GM11168 (cell line): ENCODE data around the gene MAP3K4.

ENCODE experiments used
- in situ Hi-C: fragments of 300-500 bp; cut with MboI; formaldehyde crosslinking; loops from one replicate; pipeline ENCODE4 v1.12.0; 2022; ENCODE audit warnings: low sequenced_read_pairs; ENCODE audit not compliant: unreplicated experiment

Gene MAP3K4, protein sequence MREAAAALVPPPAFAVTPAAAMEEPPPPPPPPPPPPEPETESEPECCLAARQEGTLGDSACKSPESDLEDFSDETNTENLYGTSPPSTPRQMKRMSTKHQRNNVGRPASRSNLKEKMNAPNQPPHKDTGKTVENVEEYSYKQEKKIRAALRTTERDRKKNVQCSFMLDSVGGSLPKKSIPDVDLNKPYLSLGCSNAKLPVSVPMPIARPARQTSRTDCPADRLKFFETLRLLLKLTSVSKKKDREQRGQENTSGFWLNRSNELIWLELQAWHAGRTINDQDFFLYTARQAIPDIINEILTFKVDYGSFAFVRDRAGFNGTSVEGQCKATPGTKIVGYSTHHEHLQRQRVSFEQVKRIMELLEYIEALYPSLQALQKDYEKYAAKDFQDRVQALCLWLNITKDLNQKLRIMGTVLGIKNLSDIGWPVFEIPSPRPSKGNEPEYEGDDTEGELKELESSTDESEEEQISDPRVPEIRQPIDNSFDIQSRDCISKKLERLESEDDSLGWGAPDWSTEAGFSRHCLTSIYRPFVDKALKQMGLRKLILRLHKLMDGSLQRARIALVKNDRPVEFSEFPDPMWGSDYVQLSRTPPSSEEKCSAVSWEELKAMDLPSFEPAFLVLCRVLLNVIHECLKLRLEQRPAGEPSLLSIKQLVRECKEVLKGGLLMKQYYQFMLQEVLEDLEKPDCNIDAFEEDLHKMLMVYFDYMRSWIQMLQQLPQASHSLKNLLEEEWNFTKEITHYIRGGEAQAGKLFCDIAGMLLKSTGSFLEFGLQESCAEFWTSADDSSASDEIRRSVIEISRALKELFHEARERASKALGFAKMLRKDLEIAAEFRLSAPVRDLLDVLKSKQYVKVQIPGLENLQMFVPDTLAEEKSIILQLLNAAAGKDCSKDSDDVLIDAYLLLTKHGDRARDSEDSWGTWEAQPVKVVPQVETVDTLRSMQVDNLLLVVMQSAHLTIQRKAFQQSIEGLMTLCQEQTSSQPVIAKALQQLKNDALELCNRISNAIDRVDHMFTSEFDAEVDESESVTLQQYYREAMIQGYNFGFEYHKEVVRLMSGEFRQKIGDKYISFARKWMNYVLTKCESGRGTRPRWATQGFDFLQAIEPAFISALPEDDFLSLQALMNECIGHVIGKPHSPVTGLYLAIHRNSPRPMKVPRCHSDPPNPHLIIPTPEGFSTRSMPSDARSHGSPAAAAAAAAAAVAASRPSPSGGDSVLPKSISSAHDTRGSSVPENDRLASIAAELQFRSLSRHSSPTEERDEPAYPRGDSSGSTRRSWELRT (N-terminal part only)

DNA sequence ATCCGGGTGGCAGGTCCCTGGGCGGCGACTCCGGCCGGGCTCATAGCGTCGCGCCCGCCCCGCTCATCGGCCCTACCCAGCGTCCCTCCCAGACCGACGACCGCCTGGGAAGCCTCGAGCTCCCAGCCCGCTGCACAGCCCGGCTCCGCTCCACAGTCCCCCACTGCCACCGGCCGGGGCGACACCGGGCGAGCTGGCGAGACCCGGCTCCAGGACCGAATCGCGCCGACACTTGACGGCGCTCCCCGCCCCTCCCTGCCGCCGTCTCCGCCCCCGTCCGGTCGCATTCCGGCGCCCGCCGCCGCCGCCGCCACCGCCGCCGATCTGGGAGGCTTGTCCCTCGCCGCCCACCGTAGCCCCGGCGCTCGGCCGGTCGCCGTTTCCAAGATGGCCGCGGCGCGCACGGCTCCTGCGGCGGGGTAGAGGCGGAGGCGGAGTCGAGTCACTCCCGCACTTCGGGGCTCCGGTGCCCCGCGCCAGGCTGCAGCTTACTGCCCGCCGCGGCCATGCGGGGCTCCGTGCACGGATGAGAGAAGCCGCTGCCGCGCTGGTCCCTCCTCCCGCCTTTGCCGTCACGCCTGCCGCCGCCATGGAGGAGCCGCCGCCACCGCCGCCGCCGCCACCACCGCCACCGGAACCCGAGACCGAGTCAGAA, at the start of gene MAP3K4:
Gene MAP3K4 (plus strand): TSS at position 364 of the 655 bp plus-strand sequence. CDS start 163 bp downstream, at position 527.
- in situ Hi-C loops: no loop called here

DNA sequence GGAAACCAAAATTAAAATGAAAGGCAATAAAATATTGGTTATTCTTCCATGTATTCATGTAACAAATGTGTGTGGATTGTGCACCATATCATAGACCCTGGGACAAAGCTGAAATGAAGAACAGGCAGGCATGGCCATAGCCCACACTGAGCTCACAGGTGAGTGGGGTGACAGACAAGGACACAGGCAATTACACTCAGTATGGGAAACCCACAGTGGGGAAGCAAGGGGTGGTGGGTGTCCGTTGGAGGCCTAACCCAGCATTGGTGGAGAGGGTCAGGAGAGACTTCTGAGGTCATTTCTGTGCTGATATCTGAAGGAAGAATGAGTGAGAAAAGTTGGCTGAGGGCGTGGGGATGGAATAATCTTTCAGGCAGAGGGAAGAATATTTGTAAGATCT, 47.6 kb upstream of the MAP3K4 start:
- in situ Hi-C loops: no loop called here

DNA sequence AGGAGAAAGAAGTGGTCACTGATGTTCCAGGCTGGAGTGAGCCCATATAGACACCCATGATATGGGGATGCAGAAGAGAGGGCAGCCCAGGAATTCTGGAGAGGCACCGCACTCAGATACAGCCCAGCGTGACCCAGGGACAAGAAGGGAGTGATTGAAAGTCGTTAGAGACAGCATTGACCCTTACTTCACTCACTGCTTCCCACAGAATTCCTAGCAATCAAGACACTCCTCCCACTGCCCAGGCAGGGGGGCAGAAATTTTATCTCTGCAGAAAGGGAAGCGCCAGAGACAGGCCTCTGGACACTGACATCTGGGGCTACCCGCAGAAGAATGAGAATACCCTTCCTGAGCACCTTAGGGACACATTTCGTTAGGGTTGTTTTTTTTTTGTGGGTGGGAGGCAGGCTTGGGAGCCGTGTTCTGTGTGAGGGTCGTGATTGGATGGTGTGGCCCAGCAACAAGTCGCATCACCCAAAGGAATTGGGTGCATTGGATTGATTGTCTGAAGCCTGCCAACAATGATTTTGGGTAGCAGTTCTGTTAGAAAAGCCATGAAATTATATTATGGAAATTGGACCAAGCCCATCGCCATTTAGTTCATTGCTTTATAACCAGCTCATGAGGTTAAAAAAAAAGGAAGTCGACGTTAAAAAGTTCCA, 45.9 kb upstream of the MAP3K4 start:
- in situ Hi-C loops: no loop called here

DNA sequence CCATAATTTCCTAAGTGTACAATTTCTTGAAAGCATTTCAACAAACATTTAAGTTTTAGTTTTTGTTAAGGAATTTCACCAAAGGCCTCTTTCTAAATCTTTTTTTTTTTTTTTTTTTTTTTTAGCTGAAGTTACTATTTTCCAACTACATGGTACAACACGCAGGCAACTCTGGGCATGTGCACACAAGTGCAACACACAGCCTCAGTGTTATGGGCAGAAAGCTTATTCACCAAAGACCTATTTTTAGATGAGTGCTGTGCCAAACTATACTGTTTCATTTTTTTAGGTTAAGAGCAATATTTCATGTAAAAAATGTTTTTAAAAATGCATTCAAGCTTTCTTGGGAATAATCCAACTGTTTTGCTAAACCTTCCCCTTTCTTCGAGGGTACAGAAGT, 42.0 kb upstream of the MAP3K4 start:
- in situ Hi-C loops: no loop called here

DNA sequence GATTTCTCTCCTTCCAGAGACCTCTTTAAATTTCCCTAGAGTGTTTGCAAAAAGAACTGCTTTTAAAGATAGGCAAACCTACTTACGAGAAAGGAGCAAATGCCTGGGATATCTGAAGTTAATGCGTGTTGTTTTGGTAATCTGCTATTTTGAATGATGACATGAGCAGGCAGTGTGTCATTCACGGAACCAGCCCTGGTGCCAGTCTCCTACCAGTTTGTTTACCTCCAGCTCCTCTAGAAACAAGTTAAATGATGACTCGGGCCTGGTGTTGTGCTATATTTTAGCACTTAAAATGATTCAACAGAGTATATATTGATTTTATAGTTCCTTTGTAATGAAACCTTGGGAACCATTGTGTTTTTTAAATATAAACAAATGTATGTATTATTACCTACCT, 41.1 kb upstream of the MAP3K4 start:
- in situ Hi-C loops: no loop called here

DNA sequence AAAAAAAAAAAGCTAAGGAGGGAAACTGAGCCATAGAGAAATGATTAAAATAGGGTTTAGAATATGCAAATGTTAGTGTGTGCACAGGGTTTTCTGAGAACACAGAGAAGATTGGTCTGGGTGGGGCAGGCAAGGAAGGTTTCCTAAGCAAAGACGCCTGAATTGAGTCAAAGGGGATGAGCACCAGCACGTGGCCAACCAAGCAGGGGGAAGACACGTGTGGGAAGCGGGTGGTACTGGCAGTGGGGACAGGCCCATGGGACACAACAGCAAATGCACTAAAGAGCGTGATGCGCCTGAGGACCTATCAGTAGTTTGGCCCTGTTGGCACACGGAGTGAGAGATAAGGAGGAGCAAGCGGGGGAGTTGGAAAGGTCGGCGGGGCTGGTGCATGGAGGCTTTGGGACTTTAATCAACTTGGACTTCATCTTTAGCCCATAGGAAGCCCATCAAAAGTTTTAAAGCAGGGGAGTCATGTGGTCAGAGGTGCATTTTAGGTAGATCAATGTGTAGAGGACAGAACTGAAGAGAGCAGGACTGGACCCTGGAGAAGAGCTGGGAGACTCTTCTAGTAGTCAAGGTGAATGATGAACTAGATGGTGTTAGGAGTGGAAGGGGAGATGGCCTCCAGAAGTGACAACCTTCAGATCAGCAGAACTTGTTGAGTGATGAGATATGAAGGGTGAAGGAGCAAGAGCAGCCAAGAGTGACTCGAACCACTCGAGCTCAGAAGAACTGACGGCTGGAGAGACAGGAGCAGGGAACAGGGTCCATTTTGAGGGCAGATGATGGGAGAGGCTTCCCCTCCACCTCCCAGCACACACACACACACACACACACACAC, 40.2 kb upstream of the MAP3K4 start:
- in situ Hi-C loops: no loop called here

DNA sequence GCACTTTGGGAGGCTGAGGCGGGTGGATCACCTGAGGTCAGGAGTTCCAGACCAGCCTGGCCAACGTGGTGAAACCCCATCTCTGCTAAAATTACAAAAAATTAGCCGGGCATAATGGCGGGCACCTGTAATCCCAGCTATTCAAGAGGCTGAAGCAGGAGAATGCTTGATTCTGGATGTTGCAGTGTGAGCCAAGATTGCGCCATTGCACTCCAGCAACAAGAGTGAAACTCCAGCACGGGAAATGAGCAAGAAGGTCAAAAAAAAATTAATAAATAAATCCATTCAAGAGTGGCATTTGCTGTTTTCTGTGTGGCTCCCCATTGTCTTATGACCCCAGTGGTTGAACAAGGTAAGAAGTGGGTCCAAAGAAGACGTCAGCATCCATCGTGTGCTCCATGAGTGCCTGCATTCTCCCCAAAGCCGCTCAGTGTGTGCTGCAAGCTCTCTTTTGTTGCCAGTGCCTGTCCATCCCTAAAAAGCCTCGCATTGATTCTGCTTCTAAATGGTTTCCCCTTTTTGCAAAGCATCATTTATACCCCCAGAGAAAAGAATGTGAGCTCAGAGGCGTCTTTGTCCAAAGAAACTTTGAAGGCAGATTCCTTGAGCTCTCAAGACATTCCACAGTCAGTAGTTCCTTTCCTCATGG, 38.8 kb upstream of the MAP3K4 start:
- in situ Hi-C loops: no loop called here

DNA sequence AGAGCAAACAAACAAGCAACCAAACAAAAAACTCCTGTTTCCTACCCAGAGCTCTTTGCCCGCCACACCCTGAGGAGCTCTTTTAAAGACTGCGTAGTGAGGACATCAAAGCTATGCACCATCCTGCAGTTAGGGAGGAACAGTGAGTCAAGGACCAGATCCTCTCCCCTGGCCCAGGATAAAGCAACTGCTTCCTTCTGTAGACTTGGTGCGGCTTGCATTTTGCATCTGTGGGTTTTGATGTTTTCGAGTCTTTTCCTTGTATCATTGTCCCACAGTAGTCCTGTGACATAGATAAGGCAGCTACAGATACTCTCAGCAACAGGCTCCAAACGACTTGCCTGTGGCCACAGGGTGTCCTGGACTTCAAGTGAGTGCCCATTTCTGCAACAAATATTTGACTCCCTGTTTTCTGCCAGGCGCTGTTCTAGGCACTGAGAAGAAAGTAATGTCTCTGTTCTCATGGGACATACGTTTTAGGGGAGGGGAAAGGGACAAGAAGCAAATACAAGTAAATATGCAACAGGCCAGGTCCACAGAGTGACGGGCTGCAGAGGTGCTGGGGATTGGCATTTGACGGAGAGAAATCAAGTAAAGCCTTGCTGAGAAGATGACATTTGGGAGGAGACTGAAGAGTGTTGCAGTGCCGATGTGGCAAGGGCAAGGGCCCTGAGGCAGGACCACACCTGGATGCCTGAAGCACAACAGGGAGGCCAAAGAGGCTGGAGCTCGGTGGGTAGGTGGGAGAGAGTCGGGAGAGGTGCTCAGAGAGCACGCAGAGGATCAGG, 35.9 kb upstream of the MAP3K4 start:
- in situ Hi-C loops: no loop called here

DNA sequence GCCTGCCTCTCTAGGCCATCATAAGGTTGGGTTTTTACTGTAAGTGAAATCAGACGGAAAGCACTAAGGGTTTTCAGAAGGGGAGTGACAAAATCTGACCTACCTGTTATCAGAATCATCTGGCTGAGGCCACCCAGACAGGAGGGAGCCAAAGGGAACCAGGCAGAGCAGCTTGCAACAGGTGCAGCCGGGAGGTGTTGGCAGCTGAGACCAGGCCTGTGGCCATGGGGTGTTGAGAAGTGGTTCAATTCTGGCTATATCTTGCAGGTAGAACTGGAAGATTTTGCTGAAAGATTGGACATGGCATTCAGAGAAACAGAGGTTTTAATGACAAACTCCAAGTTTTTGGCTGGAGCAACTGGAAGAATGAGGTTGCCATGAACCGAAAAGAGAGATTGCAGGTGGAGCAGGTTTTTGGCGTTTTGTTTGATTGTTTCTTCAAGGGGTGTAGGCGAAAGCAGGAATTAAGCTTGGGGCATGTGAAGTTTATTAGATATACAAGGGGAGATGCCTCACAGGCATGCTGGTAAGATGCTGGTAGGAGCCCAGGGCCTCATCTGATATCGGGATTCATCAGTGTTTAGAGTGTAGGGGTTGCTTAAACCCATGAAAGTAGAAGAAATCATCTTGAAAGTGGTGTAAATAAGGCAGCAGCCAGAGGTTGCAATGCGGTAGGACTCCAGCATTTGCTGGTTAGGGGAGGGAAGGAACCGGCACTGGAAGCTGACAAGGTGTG, 35.1 kb upstream of the MAP3K4 start:
- in situ Hi-C loops: no loop called here

DNA sequence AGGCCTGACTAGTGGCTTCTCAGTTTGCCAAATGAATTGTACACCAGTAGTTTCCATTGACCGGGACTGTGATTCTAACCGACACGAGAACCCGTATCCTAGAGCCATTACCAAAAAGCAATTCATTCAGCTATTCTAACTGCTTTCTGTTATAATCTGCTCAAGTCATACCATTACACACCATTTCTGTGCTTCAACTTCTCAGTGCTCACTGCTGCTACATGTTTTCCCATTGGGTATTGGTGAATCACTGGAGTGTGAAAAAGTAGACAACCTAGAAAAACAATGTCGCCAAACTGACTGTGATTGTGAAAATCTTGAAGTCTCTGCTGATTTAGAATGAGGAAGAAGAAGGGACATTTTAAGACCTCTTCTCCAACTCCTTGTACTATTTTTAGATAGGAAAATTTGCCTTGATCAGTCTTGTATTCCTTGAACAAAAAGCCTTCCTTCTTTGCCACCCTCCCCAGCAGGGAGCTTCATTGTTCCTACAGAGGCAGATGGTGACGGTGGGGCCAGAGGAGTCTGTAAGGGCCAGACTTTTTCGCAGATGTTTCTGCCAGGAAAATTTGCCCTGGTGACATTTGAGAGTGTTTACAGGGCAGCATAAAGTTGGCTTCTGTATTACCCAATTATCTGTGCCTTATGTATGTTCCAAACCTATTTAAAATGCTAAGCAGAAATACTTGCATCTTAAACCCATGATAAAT, 31.7 kb upstream of the MAP3K4 start:
- in situ Hi-C loops: no loop called here

DNA sequence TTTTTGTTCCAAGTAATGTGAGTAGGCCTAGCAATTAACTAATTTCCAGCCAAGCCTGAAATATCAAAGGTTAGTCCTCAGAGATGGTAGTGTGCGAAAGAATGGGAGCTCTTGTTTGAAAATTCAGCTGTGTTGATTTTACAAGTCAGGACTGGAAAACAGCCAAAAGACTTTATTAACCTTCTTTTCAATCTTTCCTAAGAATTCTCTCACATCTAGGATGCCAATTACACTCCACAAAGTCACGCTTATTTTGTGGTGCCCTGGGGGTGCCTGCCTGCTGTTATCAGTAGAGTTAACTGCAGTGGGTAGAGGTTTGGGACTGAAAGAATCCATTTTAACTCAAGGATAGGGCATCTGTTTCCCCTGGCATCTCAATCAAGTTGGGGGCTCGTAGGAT, 30.7 kb upstream of the MAP3K4 start:
- in situ Hi-C loops: no loop called here

DNA sequence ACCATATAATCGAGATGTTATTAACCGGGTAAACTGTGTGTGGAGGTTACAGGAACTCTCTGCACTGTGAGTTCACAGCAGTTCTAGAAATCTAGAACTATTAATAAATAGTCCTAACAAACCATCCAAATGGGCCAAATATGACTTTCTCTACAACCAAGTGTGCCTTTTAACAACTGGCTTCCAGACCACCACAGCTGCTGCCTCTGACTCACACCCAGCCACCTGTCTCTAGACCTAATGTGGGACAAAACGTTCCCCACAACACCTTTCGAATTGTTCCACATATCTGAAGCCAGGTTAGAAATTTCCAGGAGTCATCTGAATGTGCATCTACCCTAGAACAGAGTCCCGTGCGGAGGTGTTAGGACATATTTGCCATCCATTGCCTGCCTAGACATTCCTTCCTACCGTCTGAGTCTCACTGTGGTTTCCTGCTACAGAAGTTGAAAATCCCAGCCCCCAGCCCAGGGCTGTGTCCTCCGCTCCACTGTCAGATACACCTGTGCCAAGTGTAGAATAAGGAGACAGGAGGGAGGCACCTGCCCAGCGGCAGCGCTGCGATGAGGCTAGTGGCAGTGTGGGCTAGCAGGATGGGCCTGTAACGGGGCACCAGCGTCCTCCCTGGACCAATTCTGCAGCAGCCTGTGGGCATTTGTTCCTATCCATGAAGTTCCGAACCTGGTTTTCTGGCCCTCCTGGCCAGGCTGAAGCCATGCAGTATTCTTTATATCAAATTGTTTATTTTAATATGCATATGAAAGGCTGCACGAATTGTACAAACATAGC, 28.5 kb upstream of the MAP3K4 start:
- in situ Hi-C loops: no loop called here

DNA sequence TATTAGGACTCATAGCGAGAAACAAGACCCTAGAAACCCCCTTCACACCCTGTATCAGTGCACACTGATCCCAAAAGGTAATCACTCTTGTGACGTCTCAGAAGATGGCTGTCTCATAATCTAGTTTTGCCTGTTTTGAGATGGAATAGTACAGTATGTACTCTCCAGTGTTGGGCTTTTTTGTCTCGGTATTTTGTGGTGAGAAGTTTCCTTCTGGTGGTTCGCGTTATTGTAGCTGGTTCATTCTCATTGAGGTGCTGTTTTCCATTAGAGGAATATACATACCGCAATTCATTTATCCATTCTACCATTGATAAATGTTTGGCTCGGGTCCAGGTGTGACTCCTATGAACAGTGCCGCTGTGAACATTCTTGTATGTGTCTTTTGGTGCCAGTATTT, 27.9 kb upstream of the MAP3K4 start:
- in situ Hi-C loops: no loop called here

DNA sequence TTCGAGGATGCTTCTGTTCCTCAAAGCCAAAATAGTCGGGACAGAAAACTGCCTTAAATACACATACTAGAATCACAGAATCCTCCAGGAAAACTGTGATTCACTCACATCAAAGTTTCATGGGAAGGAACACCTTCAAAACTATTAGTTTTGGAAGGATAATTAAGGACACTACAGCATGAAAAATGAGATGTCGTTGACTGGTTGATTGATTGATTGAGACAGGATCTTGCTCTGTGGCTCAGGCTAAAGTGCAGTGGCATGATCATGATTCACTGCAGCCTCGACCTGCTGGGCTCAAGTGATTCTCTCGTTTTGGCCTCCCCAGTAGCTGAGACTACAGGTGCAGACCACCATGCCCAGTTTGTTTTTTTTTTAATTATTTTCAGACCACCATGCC, 25.7 kb upstream of the MAP3K4 start:
- in situ Hi-C loops: no loop called here

DNA sequence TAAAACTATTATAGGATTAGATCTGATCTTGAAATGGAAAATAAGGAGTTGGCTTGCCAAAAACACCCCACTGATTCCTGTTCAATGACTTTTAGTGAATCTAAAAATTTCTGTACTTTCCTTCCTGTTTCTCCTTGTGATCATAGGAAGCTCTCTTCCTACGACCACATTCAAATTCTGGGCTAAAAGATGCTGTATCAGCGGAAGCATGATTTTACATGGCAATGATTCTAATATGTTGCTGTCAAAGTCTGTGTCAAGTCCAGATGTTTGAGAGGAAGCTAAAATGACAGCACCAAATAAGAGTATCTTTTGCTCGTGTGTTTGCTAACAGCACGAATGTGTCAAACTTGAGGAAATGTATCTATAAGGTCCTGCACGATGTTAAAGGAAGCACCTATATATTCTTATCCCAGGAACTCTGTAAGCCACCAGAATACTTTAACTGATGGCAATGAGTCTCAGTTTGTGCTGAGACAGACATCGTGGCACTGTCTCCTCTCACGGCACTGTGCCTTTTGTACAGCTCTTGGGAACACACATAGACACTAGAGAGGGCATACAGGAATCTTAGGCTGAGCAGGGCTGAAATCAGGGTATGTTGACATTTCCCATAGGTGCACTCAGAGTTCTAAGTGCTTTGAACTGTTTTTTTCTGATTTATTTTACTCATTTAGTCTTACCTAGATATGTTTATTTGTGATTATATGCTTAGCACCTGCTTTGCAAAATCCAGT, 24.9 kb upstream of the MAP3K4 start:
- in situ Hi-C loops: no loop called here
